ENCODE data around the gene SMARCA2. TPM values are rescaled to one million over a fixed set of nuclear protein-coding genes. Genes with fewer than 3 reads are reported as not detected.

The SMARCA2 gene
- total RNA-seq, 1 donor from 2014 or later: 110 TPM

GRCh38 chr9:2047144-2047671 is 32.1 kb downstream of the SMARCA2 start:
- H3K27ac Mint-ChIP-seq (ENCODE audit: unreplicated experiment): no peak overlapping the region
- no peaks in the 10 kb centered on the region for H3K27me3 Mint-ChIP-seq (ENCODE audit: unreplicated experiment)
- H3K36me3 Mint-ChIP-seq (ENCODE audit: unreplicated experiment): peaks cover 12% of the 10 kb centered on the region
- TF ChIP-seq CTCF (IDR thresholded peaks at IDR 0.05): no peak
- H3K4me3 Mint-ChIP-seq (ENCODE audit: unreplicated experiment): no peak overlapping the region
- peaks cover 2% of the 10 kb centered on the region for H3K4me1 Mint-ChIP-seq (ENCODE audit: unreplicated experiment)
- DNase-seq (ENCODE audit: extremely low spot score, unreplicated experiment): no peak
- no peaks in the 10 kb centered on the region for H3K9me3 Mint-ChIP-seq (ENCODE audit: unreplicated experiment)

- no peak for DNase-seq (ENCODE audit: extremely low spot score, unreplicated experiment)
- no peaks in the 10 kb centered on the region for H3K9me3 Mint-ChIP-seq (ENCODE audit: unreplicated experiment)
- no peak overlapping the region for H3K27ac Mint-ChIP-seq (ENCODE audit: unreplicated experiment)
- peaks cover 2% of the 10 kb centered on the region for H3K4me1 Mint-ChIP-seq (ENCODE audit: unreplicated experiment)
- TF ChIP-seq CTCF (IDR thresholded peaks at IDR 0.05): no peak
- no peaks in the 10 kb centered on the region for H3K27me3 Mint-ChIP-seq (ENCODE audit: unreplicated experiment)
- peaks cover 8% of the 10 kb centered on the region for H3K36me3 Mint-ChIP-seq (ENCODE audit: unreplicated experiment)
- H3K4me3 Mint-ChIP-seq (ENCODE audit: unreplicated experiment): no peak overlapping the region
Measured at GRCh38 chr9:2047916-2048315, 32.8 kb downstream of the SMARCA2 start.

- no peaks in the 10 kb centered on the region for H3K27me3 Mint-ChIP-seq (ENCODE audit: unreplicated experiment)
- TF ChIP-seq CTCF (IDR thresholded peaks at IDR 0.05): no peak
- peaks cover 12% of the 10 kb centered on the region for H3K4me1 Mint-ChIP-seq (ENCODE audit: unreplicated experiment)
- no peak overlapping the region for H3K4me3 Mint-ChIP-seq (ENCODE audit: unreplicated experiment)
- no peak overlapping the region for H3K27ac Mint-ChIP-seq (ENCODE audit: unreplicated experiment)
- DNase-seq (ENCODE audit: extremely low spot score, unreplicated experiment): no peak
- H3K36me3 Mint-ChIP-seq (ENCODE audit: unreplicated experiment): peaks cover 8% of the 10 kb centered on the region
- H3K9me3 Mint-ChIP-seq (ENCODE audit: unreplicated experiment): no peaks in the 10 kb centered on the region
Measured at GRCh38 chr9:2050236-2050635, 35.1 kb downstream of the SMARCA2 start.

GRCh38 chr9:2053883-2054845 is 39.0 kb downstream of the SMARCA2 start:
- H3K27ac Mint-ChIP-seq (ENCODE audit: unreplicated experiment): no peak overlapping the region
- peaks cover 34% of the 10 kb centered on the region for H3K36me3 Mint-ChIP-seq (ENCODE audit: unreplicated experiment)
- peaks cover 23% of the 10 kb centered on the region for H3K4me1 Mint-ChIP-seq (ENCODE audit: unreplicated experiment)
- TF ChIP-seq CTCF (IDR thresholded peaks at IDR 0.05): no peak
- no peaks in the 10 kb centered on the region for H3K9me3 Mint-ChIP-seq (ENCODE audit: unreplicated experiment)
- no peaks in the 10 kb centered on the region for H3K27me3 Mint-ChIP-seq (ENCODE audit: unreplicated experiment)
- H3K4me3 Mint-ChIP-seq (ENCODE audit: unreplicated experiment): no peak overlapping the region
- DNase-seq (ENCODE audit: extremely low spot score, unreplicated experiment): no peak

- Mint-ChIP-seq H3K36me3 (ENCODE audit: unreplicated experiment) (peaks cover 38% of the 10 kb centered on the region), H3K4me1 (ENCODE audit: unreplicated experiment) (peaks cover 33% of the 10 kb centered on the region), H3K27me3 (ENCODE audit: unreplicated experiment) (no peaks in the 10 kb centered on the region), H3K9me3 (ENCODE audit: unreplicated experiment) (no peaks in the 10 kb centered on the region), H3K27ac (ENCODE audit: unreplicated experiment) (no peak overlapping the region), H3K4me3 (ENCODE audit: unreplicated experiment) (no peak overlapping the region)
- DNase-seq (ENCODE audit: extremely low spot score, unreplicated experiment): no peak
- TF ChIP-seq CTCF (IDR thresholded peaks at IDR 0.05): no peak
Measured at GRCh38 chr9:2055203-2055658, 40.1 kb downstream of the SMARCA2 start.
